SK-N-SH (cell line): ENCODE measurements around the gene DIO3. TPM values are rescaled to one million over a fixed set of nuclear protein-coding genes. Genes with fewer than 3 reads are reported as not detected.

Source experiments
- CTCF ChIA-PET: fragments of 300-600, 350-600 bp; formaldehyde crosslinking; extraction: SDS; loops from one replicate; lab custom pipeline; 2021; lab: Yijun Ruan, JAX
- POLR2A ChIA-PET: fragments of 350-600 bp; sonication (Branson Sonifier 250); formaldehyde crosslinking; extraction: SDS; loops from one replicate; lab custom pipeline; 2020; ENCODE audit warnings: antibody characterized with exemption, inconsistent platforms; lab: Yijun Ruan, JAX
- DNase-seq: peaks from one replicate; pipeline ENCODE4 v3.0.0; 2012
- H2AFZ ChIP-seq: fragments of 200-600 bp; sonication (generic); 2 replicates; pipeline ENCODE4 v1.8.1; 2016; ENCODE audit warnings: antibody characterized with exemption, mild to moderate bottlenecking, low read depth
- H3F3A ChIP-seq: fragments of 200-600 bp; sonication (generic); replicated peaks from 2 replicates; pipeline ENCODE3; 2016; ENCODE audit warnings: antibody characterized with exemption, mild to moderate bottlenecking; ENCODE audit not compliant: insufficient read depth
- H3K27ac ChIP-seq, 2 experiments: fragments of 200-500 bp in 1 of 2; fragments of 200-600 bp in 1 of 2; sonication (Bioruptor generic) in 1 of 2; sonication (generic), shearing (Covaris generic) in 1 of 2; 2 replicates each; pipeline versions ENCODE4 v1.5.1 to v1.6.1; 2014 to 2016; ENCODE audit warnings: low read depth in 2 of 2, inconsistent platforms in 1 of 2, low read length in 1 of 2, mild to moderate bottlenecking in 1 of 2, mixed read lengths in 1 of 2
- H3K27me3 ChIP-seq: fragments of 200-600 bp; sonication (generic), shearing (Covaris generic); 2 replicates; pipeline ENCODE4 v1.6.1; 2016; ENCODE audit warnings: mixed run types; ENCODE audit not compliant: insufficient read depth
- H3K36me3 ChIP-seq, 2 experiments: fragments of 200-500 bp in 1 of 2; fragments of 200-600 bp in 1 of 2; sonication (Bioruptor generic) in 1 of 2; sonication (generic) in 1 of 2; replicated peaks in 1 of 2; 2 replicates each; pipeline versions ENCODE3 to v1.5.1; 2014 to 2016; ENCODE audit warnings: low read length in 1 of 2, mild to moderate bottlenecking in 1 of 2; ENCODE audit not compliant: insufficient read depth in 2 of 2, control insufficient read depth in 1 of 2
- H3K4me1 ChIP-seq, 2 experiments: fragments of 200-500 bp in 1 of 2; fragments of 200-600 bp in 1 of 2; sonication (Bioruptor generic) in 1 of 2; sonication (generic), shearing (Covaris generic) in 1 of 2; 2 replicates each; pipeline versions ENCODE4 v1.5.1 to v1.6.1; 2014 to 2016; ENCODE audit warnings: low read depth in 1 of 2, low read length in 1 of 2, mixed run types in 1 of 2; ENCODE audit not compliant: insufficient read depth in 2 of 2, control insufficient read depth in 1 of 2
- H3K4me2 ChIP-seq: fragments of 200-600 bp; sonication (generic), shearing (Covaris generic); 2 replicates; pipeline ENCODE4 v1.6.1; 2017; ENCODE audit warnings: mixed run types
- H3K4me3 ChIP-seq, 2 experiments: fragments of 200-500 bp in 1 of 2; fragments of 200-600 bp in 1 of 2; sonication (Bioruptor generic) in 1 of 2; sonication (generic), shearing (Covaris generic) in 1 of 2; 2 replicates each; pipeline versions ENCODE4 v1.5.1 to v1.8.1; 2014 to 2016; ENCODE audit warnings: low read depth in 2 of 2, inconsistent platforms in 1 of 2, low read length in 1 of 2, mild to moderate bottlenecking in 1 of 2, mixed read lengths in 1 of 2, moderate library complexity in 1 of 2
- H3K79me2 ChIP-seq: fragments of 200-600 bp; sonication (generic); 2 replicates; pipeline ENCODE4 v1.8.1; 2017; ENCODE audit warnings: mild to moderate bottlenecking; ENCODE audit not compliant: insufficient read depth
- H3K9ac ChIP-seq: fragments of 200-600 bp; sonication (generic); 2 replicates; pipeline ENCODE4 v1.6.1; 2017; ENCODE audit warnings: mixed run types
- H3K9me2 ChIP-seq: fragments of 200-600 bp; sonication (generic); 2 replicates; pipeline ENCODE4 v1.6.1; 2017; ENCODE audit warnings: mixed run types
- H3K9me3 ChIP-seq: fragments of 200-600 bp; sonication (generic); 2 replicates; pipeline ENCODE4 v1.6.1; 2017; ENCODE audit warnings: mixed run types, mild to moderate bottlenecking, moderate library complexity
- H4K20me1 ChIP-seq: fragments of 200-600 bp; sonication (generic); 2 replicates; pipeline ENCODE4 v1.6.1; 2017; ENCODE audit warnings: mild to moderate bottlenecking, mixed run types; ENCODE audit not compliant: insufficient read depth
- CHD2 ChIP-seq: fragments of 150-350 bp; IDR thresholded peaks from 2 replicates; pipeline ENCODE4 v1.6.1; 2018; ENCODE audit warnings: low read length; ENCODE audit not compliant: partially characterized antibody
- CTCF ChIP-seq: fragments of 200-600 bp; sonication (generic); IDR thresholded peaks from 2 replicates; pipeline ENCODE4 v1.6.1; 2017; ENCODE audit warnings: antibody characterized with exemption, mild to moderate bottlenecking, moderate library complexity
- ELF1 ChIP-seq: IDR thresholded peaks from 2 replicates; pipeline ENCODE4 v1.4.0; 2012
- EP300 ChIP-seq, 2 experiments: IDR thresholded peaks; 2 replicates each; pipeline versions ENCODE4 v1.4.0 to v1.6.1; 2012; ENCODE audit warnings: borderline replicate concordance in 1 of 2, low read depth in 1 of 2, low read length in 1 of 2
- FOXM1 ChIP-seq: IDR thresholded peaks from 2 replicates; pipeline ENCODE4 v1.4.0; 2012; ENCODE audit warnings: low read depth, mild to moderate bottlenecking
- GABPA ChIP-seq: IDR thresholded peaks from 2 replicates; pipeline ENCODE4 v1.4.0; 2012; ENCODE audit warnings: low read depth, mild to moderate bottlenecking
- GATA2 ChIP-seq: sonication (generic); formaldehyde crosslinking; IDR thresholded peaks from 2 replicates; pipeline ENCODE4 v1.5.0; 2020; ENCODE audit warnings: mild to moderate bottlenecking, missing genetic modification reagents
- IRF3 ChIP-seq: fragments of 150-350 bp; IDR thresholded peaks from 2 replicates; pipeline ENCODE4 v1.6.1; 2016; ENCODE audit warnings: mild to moderate bottlenecking, low read depth, low read length
- MEF2A ChIP-seq: IDR thresholded peaks from 2 replicates; pipeline ENCODE4 v1.4.0; 2012; ENCODE audit warnings: low read depth, borderline replicate concordance
- MXI1 ChIP-seq: IDR thresholded peaks from 2 replicates; pipeline ENCODE4 v1.6.1; 2012; ENCODE audit warnings: mild to moderate bottlenecking, low read depth, low read length, improper control_type of control experiment
- NFIC ChIP-seq: IDR thresholded peaks from 2 replicates; pipeline ENCODE4 v1.4.0; 2012; ENCODE audit warnings: borderline replicate concordance
- NRF1 ChIP-seq: IDR thresholded peaks from 2 replicates; pipeline ENCODE4 v1.6.1; 2012; ENCODE audit warnings: low read depth, mild to moderate bottlenecking, low read length
- PBX3 ChIP-seq: IDR thresholded peaks from 2 replicates; pipeline ENCODE4; 2012
- POLR2AphosphoS5 ChIP-seq: IDR thresholded peaks from 2 replicates; pipeline ENCODE4 v1.6.1; 2012; ENCODE audit warnings: low read depth, low read length
- RCOR1 ChIP-seq: fragments of 150-350 bp; IDR thresholded peaks from 2 replicates; pipeline ENCODE4 v1.6.1; 2017; ENCODE audit warnings: antibody characterized with exemption, low read length
- SMC3 ChIP-seq: IDR thresholded peaks from 2 replicates; pipeline ENCODE4 v1.6.1; 2012; ENCODE audit warnings: low read depth, low read length, improper control_type of control experiment
- TAF1 ChIP-seq: IDR thresholded peaks from 2 replicates; pipeline ENCODE4 v1.6.1; 2012; ENCODE audit warnings: low read depth, mild to moderate bottlenecking, low read length, moderate library complexity, borderline replicate concordance
- TEAD4 ChIP-seq: IDR thresholded peaks from 2 replicates; pipeline ENCODE4 v1.4.0; 2012; ENCODE audit warnings: mild to moderate bottlenecking, borderline replicate concordance; ENCODE audit not compliant: insufficient read depth
- USF1 ChIP-seq: IDR thresholded peaks from 2 replicates; pipeline ENCODE4 v1.4.0; 2012; ENCODE audit warnings: low read depth, borderline replicate concordance
- YY1 ChIP-seq: IDR thresholded peaks from 2 replicates; pipeline ENCODE4 v1.4.0; 2012; ENCODE audit warnings: low read depth, mild to moderate bottlenecking
- WGBS: methylation state at CpG from one replicate; pipeline ENCODE4 v1.1.6; 2017; ENCODE audit warnings: low lambda C conversion rate; 5-methylcytosine and 5-hydroxymethylcytosine counted together
- polyA plus RNA-seq, 3 experiments: library from polyadenylated mRNA; depleted of rRNA; stranded (reverse); fragments of >200 nt; gene quantifications; 2 replicates each; pipeline ENCODE4 v1.2.3, GENCODE V29; 2012

DIO3 gene
- polyA plus RNA-seq, 1 of the 3 experiments (the other 2 are of a cell fraction) = not detected

GRCh38 chr14:101579372-101580080, 18.2 kb downstream of the DIO3 start:
- DNase-seq = no peak
- 51% methylated on average over 10 of the region's 11 CpGs for WGBS

More at GRCh38 chr14:101579372-101580080, 18.2 kb downstream of the DIO3 start:
- peaks cover 0 to 10% of the 10 kb centered on the region in 2 experiments; a peak in 1 of 4 replicates for H3K4me1 ChIP-seq
- ChIA-PET POLR2A (interaction anchor here (0.9 kb wide), 1 partner anchor 11 kb away, joined by 3 read pairs; no protein-coding TSS in a partner anchor), CTCF (interaction anchor here (1.0 to 2.2 kb wide), 4 partner anchors 8 to 48 kb away, joined by 3 to 9 read pairs (median 4); no protein-coding TSS in a partner anchor)
- H3K9me3 ChIP-seq = no peaks in the 10 kb centered on the region
- H3K79me2 ChIP-seq = no peaks in the 10 kb centered on the region
- TF ChIP-seq ELF1 (no peak), IRF3 (no peak), CTCF (no peak), USF1 (no peak), NRF1 (no peak), PBX3 (no peak), FOXM1 (no peak), GATA2 (no peak), MEF2A (no peak), NFIC (no peak), SMC3 (no peak), CHD2 (no peak), EP300 (IDR thresholded peaks at IDR 0.05; ENCODE audit: borderline replicate concordance in 1 of 2, low read depth in 1 of 2, low read length in 1 of 2) (no peak), POLR2AphosphoS5 (no peak), MXI1 (no peak), TEAD4 (no peak), GABPA (no peak), RCOR1 (no peak), TAF1 (no peak), YY1 (no peak)
- H3K4me2 ChIP-seq = no peak overlapping the region
- H3K9me2 ChIP-seq = no peaks in the 10 kb centered on the region
- no peaks in the 10 kb centered on the region for H3K27me3 ChIP-seq
- no peak overlapping the region for H3K9ac ChIP-seq
- H2AFZ ChIP-seq = no peak overlapping the region
- H3K36me3 ChIP-seq = no peaks in the 10 kb centered on the region
- no peak overlapping the region for H3K4me3 ChIP-seq
- H3K27ac ChIP-seq = no peak overlapping the region
- H3F3A ChIP-seq = no peaks in the 10 kb centered on the region
- no peaks in the 10 kb centered on the region for H4K20me1 ChIP-seq
